Activated T-cell treated with anti-CD3 and anti-CD28 coated beads for 4 hours (primary cell): Measurements from ENCODE around the gene SGSH.
"Not testable (repeated sequence)": the region's sequence is repeated elsewhere in the genome, so short reads cannot be mapped to it uniquely, and the experiment has no call there.

Experiments used
- DNase-seq: peaks from one replicate; pipeline ENCODE4 v3.0.0-alpha.2; 2020

SGSH gene

GRCh38 chr17:80220054-80220735, at the start of gene SGSH, which contains the start of gene SLC26A11:
SGSH (minus strand) TSS chr17:80220333; CDS start chr17:80220313, 20 bp downstream.
SLC26A11 (plus strand) TSS chr17:80220427; CDS start chr17:80221561, 1,134 bp downstream.
- DNase-seq, result peak; percentile 35

DNA sequence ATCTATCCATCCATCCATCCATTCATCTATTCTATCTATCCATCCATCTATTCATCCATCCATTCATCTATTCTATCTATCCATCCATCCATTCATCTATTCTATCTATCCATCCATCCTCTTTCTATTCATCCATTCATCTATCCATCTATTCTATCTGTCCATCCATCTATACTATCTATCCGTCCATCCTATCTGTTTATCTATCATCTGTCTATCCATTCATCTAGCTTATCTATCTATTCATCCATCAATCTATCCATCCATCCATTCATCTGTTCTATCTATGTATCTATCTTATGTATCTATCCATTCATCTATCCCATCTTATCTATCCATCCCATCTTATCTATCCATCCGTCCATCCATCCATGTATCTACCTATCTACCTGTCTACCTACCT, 49.3 kb upstream of the SGSH start:
- DNase-seq, result no peak

- no peak for DNase-seq
Measured at GRCh38 chr17:80268427-80268826, 48.3 kb upstream of the SGSH start.

DNA sequence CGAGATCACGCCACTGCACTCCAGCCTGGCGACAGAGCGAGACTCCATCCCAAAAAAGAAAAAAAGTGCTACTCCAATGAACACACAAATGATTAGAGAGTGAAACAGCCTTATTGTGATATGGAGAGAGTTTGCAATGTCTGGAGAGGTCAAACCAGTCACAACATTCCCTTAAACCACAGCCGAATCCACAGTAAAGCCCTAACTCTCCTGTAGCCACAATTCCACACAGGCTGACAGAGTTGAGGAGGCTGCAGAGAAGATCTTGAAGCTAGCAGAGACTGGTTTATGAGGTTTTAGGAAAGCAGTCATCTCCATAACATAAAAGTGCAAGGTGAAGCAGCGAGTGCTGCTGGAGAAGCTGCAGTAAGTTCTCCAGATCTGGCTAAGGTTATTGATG, 47.3 kb upstream of the SGSH start:
- no peak for DNase-seq

GRCh38 chr17:80265205-80266068, 45.3 kb upstream of the SGSH start:
- DNase-seq, result no peak

- DNase-seq, result no peak
Measured at GRCh38 chr17:80264205-80265075, 44.3 kb upstream of the SGSH start.

DNA sequence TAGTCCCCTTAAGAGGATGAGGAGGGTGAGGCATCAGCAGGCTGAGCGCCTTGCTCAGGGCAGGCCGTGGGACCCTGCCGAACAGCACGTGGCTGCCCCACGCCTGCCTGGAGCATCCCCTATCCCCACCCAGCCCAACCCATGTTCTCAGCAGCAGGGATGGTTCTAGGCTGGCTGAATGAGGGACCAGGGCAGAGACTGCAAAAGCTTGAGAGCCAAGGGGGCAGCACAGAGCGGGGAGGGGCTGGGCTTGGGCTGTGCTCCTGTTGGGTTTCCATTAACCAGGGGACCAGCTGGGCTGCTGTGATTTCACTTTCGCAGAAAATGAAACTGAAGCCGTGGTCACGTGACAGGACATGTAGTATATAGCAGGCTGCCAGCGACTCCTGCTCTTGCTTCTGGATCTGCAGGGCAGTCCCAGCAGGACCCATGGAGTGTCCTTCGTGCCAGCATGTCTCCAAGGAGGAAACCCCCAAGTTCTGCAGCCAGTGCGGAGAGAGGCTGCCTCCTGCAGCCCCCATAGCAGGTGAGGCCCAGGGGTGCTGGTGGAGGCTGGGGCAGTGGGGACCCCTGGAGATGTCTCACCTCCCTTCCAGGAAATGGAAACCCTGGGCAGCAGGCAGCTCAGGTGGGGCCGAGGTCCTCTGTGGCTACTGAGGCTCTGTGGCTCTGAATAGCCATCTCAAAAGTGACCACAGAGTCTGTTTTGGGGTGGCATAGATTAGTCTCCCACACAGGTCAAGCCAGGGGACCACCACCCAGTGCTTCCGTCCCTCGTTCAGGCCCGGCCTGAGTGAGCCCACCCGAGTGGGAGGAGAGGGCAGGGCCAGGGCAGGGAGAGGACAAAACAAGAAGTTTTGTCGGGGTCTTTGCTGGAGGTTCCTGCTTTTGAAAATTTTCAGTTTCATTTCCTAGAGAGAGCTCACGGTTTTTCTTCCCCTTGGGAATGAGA, 43.4 kb upstream of the SGSH start:
- peak; percentile 81 for DNase-seq

- no peak for DNase-seq
Measured at GRCh38 chr17:80262775-80263244, 42.7 kb upstream of the SGSH start.

- no peak for DNase-seq
Measured at GRCh38 chr17:80262291-80262690, 42.2 kb upstream of the SGSH start.

GRCh38 chr17:80261895-80262279, 41.8 kb upstream of the SGSH start:
- no peak for DNase-seq

DNA sequence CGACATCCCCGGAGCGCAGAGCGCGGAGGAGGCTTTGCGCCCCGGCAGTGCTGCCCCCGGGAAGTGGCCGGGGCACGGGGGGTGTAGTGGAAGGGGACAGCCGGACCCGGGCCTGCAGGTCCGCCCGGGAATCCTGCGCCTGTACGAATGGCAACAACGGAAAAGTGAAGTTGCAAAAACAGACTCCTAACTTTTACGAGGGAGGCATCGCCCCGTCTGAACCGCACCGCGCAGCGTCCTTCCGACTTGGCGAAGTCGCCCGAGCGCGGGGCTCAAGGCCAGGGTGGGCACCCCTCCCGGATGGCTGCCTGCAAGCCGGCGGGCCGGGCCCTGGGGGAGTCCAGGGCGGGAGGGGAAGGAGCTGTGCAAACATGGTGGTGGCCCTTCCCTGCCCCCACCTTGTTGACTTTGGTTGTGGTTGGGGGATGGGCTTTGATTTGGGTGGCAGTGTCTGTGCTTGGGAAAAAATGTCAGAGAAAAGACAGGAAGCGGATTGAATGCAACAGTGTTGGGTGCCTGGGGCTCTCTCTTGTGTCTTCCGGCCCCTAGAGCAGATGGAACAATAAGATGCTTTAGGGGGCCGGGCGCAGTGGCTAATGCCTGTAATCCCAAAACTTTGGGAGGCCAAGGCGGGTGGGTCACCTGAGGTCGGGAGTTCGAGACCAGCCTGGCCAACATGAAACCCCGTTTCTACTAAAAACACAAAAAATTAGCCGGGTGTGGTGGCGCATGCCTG, 41.2 kb upstream of the SGSH start:
- DNase-seq, result no peak

DNA sequence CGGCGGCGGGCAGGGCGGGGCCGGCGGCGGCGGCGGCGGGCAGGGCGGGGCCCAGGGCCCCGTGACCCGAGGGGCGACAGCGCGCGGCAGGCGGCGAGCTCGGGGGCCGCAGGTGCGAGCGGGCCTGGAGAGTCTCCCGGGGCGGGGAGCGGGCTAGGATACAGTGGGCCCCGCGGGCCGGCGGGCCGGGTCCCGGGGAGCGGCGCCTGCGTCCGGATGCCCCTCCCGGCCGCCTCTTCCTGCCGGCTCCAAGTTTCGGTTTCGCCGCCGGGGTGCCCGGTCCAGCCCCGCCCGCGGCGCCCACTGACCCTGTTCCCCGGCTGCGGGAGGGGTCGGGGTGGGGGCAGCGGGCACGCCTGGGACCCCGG, 40.6 kb upstream of the SGSH start, which contains the start of gene RNF213:
RNF213 (plus strand) TSS at position 62 of the 368 bp plus-strand sequence. CDS start 2,830 bp downstream, outside the sequence.
- DNase-seq, result no peak

GRCh38 chr17:80260069-80260535, 40.0 kb upstream of the SGSH start:
- DNase-seq, result peak; percentile 62

DNA sequence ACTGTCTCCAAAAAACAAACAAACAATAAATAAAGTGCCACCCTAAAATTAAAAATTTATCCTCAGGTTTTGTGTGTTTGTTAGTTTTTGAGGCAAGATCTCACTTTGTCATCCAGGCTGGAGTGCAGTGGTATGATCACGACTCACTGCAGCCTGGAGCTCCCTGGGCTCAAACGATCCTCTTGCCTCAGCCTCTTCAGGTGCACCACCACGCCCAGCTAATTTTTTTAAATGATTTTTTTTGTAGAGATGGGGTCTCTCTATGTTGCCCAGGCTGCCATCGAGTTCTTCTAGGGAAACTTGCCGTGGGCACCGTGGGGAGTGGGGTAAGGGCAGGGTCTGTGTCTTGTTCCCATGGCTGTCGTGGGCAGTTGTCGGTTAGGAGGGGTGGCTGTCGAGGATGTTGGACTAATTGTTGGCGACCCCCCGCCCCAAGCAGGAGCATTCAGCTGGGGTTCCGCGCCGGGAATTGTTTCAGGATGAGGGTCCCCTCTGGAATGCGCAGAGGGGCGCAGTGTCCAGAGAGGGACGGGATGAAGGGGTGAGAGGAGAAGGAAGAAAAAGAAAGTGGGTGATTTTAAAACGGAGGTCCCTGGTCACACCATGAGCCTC, 39.4 kb upstream of the SGSH start:
- DNase-seq, result no peak

GRCh38 chr17:80258296-80258695, 38.2 kb upstream of the SGSH start:
- DNase-seq, result not testable (repeated sequence)

GRCh38 chr17:80257716-80258213, 37.6 kb upstream of the SGSH start:
- DNase-seq, result no peak

- DNase-seq, result no peak
Measured at GRCh38 chr17:80256034-80256350, 35.9 kb upstream of the SGSH start.

GRCh38 chr17:80254396-80255251, 34.5 kb upstream of the SGSH start:
- DNase-seq, result no peak
